ENCODE measurements around the gene MED12L.

DNA sequence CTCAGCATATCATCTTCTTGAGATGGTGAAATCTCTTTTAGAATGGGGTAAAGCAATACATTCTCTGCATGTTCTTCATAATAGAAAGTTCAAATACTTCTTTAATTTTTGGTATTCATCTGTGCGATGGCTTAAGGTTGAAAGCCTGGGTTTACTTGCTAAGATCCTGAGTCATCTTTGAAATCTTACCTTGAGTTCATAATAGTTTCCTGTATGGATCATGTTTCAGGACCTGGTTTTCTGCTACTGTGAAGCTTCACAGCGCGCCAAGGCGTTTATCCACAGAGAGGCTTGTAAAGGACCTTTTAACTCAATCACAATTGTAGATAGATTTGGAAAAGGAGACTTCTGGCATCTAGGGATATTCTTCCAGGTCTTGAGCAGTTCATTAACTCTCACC is 39.0 kb downstream of the MED12L start:
- TF ChIP-seq POLR2A (IDR thresholded peaks at IDR 0.05; ENCODE audit: extremely low read depth, insufficient read length), result no peak
- TF ChIP-seq, protein P1, sequence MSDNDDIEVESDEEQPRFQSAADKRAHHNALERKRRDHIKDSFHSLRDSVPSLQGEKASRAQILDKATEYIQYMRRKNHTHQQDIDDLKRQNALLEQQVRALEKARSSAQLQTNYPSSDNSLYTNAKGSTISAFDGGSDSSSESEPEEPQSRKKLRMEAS (IDR thresholded peaks at IDR 0.05; ENCODE audit: low read depth, low read length), result no peak
- TF ChIP-seq, protein P2, sequence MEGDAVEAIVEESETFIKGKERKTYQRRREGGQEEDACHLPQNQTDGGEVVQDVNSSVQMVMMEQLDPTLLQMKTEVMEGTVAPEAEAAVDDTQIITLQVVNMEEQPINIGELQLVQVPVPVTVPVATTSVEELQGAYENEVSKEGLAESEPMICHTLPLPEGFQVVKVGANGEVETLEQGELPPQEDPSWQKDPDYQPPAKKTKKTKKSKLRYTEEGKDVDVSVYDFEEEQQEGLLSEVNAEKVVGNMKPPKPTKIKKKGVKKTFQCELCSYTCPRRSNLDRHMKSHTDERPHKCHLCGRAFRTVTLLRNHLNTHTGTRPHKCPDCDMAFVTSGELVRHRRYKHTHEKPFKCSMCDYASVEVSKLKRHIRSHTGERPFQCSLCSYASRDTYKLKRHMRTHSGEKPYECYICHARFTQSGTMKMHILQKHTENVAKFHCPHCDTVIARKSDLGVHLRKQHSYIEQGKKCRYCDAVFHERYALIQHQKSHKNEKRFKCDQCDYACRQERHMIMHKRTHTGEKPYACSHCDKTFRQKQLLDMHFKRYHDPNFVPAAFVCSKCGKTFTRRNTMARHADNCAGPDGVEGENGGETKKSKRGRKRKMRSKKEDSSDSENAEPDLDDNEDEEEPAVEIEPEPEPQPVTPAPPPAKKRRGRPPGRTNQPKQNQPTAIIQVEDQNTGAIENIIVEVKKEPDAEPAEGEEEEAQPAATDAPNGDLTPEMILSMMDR (IDR thresholded peaks at IDR 0.05; ENCODE audit: low read depth, low read length), result no peak

Measured in NB4 (cell line).